AG04450 (cell line): ENCODE data around the gene KCNQ1OT1. TPM values are rescaled to one million over a fixed set of nuclear protein-coding genes. Genes with fewer than 3 reads are reported as not detected.

Source experiments
- CTCF ChIA-PET: fragments of 300-600, 350-600 bp; formaldehyde crosslinking; extraction: SDS; loops from one replicate; lab custom pipeline; 2022; ENCODE audit warnings: antibody characterized with exemption, inconsistent platforms; lab: Charles Lee
- POLR2A ChIA-PET: fragments of 350-600 bp; formaldehyde crosslinking; extraction: SDS; loops from one replicate; lab custom pipeline; 2021; ENCODE audit warnings: antibody characterized with exemption, inconsistent platforms; lab: Yijun Ruan, JAX
- DNase-seq: peaks from one replicate; pipeline ENCODE4 v3.0.0-alpha.2; 2011; ENCODE audit warnings: low read depth, low spot score
- H3K27ac ChIP-seq: one replicate; pipeline ENCODE4 v1.5.1; 2012; ENCODE audit warnings: low read depth, low read length, control low read depth
- H3K27me3 ChIP-seq: one replicate; pipeline ENCODE4 v1.6.0; 2012; ENCODE audit warnings: low read length; ENCODE audit not compliant: control insufficient read depth, insufficient read depth
- H3K4me3 ChIP-seq: 2 replicates; pipeline ENCODE4 v1.5.1; 2011; ENCODE audit warnings: mild to moderate bottlenecking, low read depth, low read length, control low read depth
- H3K9me3 ChIP-seq: 2 replicates; pipeline ENCODE4 v1.5.1; 2012; ENCODE audit warnings: low read length; ENCODE audit not compliant: control insufficient read depth, insufficient read depth
- CTCF ChIP-seq: IDR thresholded peaks from 2 replicates; pipeline ENCODE4 v1.5.1; 2011; ENCODE audit warnings: low read depth, low read length, control low read depth, inconsistent platforms
- polyA plus RNA-seq: library from polyadenylated mRNA; depleted of rRNA; stranded (reverse); fragments of >200 nt; gene quantifications from 2 replicates; pipeline ENCODE4 v1.2.3, GENCODE V29; 2011

Gene KCNQ1OT1
- polyA plus RNA-seq, 1 experiment = 0.33 TPM

- DNase-seq = no peak
- Histone ChIP-seq H3K27ac (no peak overlapping the region), H3K27me3 (peaks cover 2% of the 10 kb centered on the region), H3K4me3 (no peak overlapping the region), H3K9me3 (no peaks in the 10 kb centered on the region)
- TF ChIP-seq CTCF = no peak
- POLR2A ChIA-PET = no interaction called here
- CTCF ChIA-PET = no interaction called here
These were observed 9.0 kb downstream of the KCNQ1OT1 start for GRCh38 chr11:2690596-2691354.

GRCh38 chr11:2689651-2690575 is 9.9 kb downstream of the KCNQ1OT1 start:
- no peak for TF ChIP-seq CTCF
- peaks cover 2% of the 10 kb centered on the region for H3K27me3 ChIP-seq
- no peak overlapping the region for H3K4me3 ChIP-seq
- CTCF ChIA-PET = no interaction called here
- no peak overlapping the region for H3K27ac ChIP-seq
- H3K9me3 ChIP-seq = no peaks in the 10 kb centered on the region
- no peak for DNase-seq
- POLR2A ChIA-PET = no interaction called here

- peaks cover 5% of the 10 kb centered on the region for H3K27me3 ChIP-seq
- H3K27ac ChIP-seq = no peak overlapping the region
- no peak for TF ChIP-seq CTCF
- no peaks in the 10 kb centered on the region for H3K9me3 ChIP-seq
- CTCF ChIA-PET = no interaction called here
- no peak for DNase-seq
- H3K4me3 ChIP-seq = no peak overlapping the region
- POLR2A ChIA-PET = no interaction called here
These were observed 11.2 kb downstream of the KCNQ1OT1 start for GRCh38 chr11:2688381-2689231.

- TF ChIP-seq CTCF = no peak
- peaks cover 7% of the 10 kb centered on the region for H3K27me3 ChIP-seq
- no peak overlapping the region for H3K27ac ChIP-seq
- H3K4me3 ChIP-seq = no peak overlapping the region
- ChIA-PET CTCF (no interaction called here), POLR2A (no interaction called here)
- H3K9me3 ChIP-seq = no peaks in the 10 kb centered on the region
- no peak for DNase-seq
These were observed 12.0 kb downstream of the KCNQ1OT1 start for GRCh38 chr11:2687782-2688191.
